Breast epithelium (tissue), 3 donors: Measurements from ENCODE around the gene MLH1.

Source experiments
- POLR2A ChIP-seq: fragments of 450-650 bp; IDR thresholded peaks from one replicate; pipeline ENCODE4 v1.6.1; 2016; ENCODE audit warnings: antibody characterized with exemption, mild to moderate bottlenecking, moderate library complexity
- TF ChIP-seq, protein P1 (sequence below), 3 donors: fragments of 450-650 bp; IDR thresholded peaks; one replicate each; pipeline ENCODE4 v1.5.1; 2016 to 2017; ENCODE audit warnings: antibody characterized with exemption in 3 of 3, mild to moderate bottlenecking in 3 of 3, moderate library complexity in 3 of 3

DNA sequence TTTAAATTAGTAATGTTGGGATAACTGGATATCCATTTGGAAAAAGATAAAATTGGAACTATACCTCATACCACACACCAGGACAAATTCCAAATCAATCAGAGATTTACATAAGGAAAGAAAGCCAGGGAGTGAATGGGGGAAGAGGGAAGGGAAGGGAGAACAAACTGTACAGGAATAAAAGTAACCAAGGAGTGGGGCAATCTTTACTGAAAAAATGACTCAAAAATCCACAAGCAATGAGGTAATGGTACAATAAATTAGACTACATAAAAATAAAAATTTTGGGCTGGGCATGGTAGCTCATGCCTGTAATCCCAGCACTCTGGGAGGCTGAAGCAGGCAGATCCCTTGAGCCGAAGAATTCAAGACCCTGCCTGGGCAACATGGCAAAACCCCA is 82.6 kb downstream of the MLH1 start:
- TF ChIP-seq POLR2A: no peak
- TF ChIP-seq, protein P1, sequence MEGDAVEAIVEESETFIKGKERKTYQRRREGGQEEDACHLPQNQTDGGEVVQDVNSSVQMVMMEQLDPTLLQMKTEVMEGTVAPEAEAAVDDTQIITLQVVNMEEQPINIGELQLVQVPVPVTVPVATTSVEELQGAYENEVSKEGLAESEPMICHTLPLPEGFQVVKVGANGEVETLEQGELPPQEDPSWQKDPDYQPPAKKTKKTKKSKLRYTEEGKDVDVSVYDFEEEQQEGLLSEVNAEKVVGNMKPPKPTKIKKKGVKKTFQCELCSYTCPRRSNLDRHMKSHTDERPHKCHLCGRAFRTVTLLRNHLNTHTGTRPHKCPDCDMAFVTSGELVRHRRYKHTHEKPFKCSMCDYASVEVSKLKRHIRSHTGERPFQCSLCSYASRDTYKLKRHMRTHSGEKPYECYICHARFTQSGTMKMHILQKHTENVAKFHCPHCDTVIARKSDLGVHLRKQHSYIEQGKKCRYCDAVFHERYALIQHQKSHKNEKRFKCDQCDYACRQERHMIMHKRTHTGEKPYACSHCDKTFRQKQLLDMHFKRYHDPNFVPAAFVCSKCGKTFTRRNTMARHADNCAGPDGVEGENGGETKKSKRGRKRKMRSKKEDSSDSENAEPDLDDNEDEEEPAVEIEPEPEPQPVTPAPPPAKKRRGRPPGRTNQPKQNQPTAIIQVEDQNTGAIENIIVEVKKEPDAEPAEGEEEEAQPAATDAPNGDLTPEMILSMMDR (IDR thresholded peaks at IDR 0.05): no peak
